ENCODE results near the gene RFX2. TPM values are rescaled to one million over a fixed set of nuclear protein-coding genes. Genes with fewer than 3 reads are reported as not detected.
A peak's percentile ranks its signal among the peaks of the same experiment; 100 is the strongest.

The RFX2 gene
- total RNA-seq, 1 experiment from 2014 or later, result 10.5 TPM

DNA sequence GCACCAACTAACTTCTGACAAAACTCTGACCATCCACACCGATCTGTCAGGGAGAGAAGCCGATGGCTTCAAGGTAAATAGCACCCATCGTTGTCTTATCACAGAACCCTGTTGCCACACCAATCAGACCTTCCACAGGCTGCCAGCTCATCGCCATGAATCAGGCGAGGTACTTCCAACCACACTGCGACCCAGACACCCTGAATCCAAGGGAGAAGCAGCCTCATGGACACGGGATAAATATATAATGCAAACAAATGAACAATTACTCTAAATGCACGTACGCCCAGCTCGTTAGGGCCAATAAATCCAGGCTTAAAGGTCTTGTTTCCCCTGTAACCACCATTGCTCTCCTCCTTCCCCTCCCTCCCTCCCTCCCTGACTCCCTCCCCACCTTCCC, 153.1 kb downstream of the RFX2 start:
- BruUV-seq (replicated peaks), result no TSS peak
- ATAC-seq (no peak), DNase-seq (no peak)
- H3K9ac ChIP-seq (ENCODE audit: low read length), result no peak overlapping the region
- H2AFZ ChIP-seq (ENCODE audit: low read length), result no peak overlapping the region
- peaks cover 100% of the 10 kb centered on the region for H3K79me2 ChIP-seq (ENCODE audit: low read length)
- peaks cover 6% of the 10 kb centered on the region for H3K4me1 ChIP-seq (ENCODE audit: insufficient read depth, low read length)
- ChIA-PET CTCF (interaction anchor here (1.0 kb wide), 1 partner anchor 11 kb away, joined by 4 read pairs; no protein-coding TSS in a partner anchor), POLR2A (ENCODE audit: unreplicated experiment) (no interaction called here)
- H3K9me3 ChIP-seq (ENCODE audit: low read length), result no peaks in the 10 kb centered on the region
- H3K36me3 ChIP-seq (ENCODE audit: low read depth, low read length), result peaks cover 3% of the 10 kb centered on the region; the same call in 1 of the 2 replicates
- no peak for TF ChIP-seq CTCF (conservative IDR thresholded peaks at IDR 0.05; ENCODE audit: low read depth, low read length)
- no peak for TF ChIP-seq EZH2 (IDR thresholded peaks at IDR 0.05; ENCODE audit: low read length, unreplicated experiment)
- no peak for TF ChIP-seq EZH2phosphoT487 (IDR thresholded peaks at IDR 0.05; ENCODE audit: borderline replicate concordance, low read length)
- no peaks in the 10 kb centered on the region for H3K27me3 ChIP-seq (ENCODE audit: low read length)
- no peaks in the 10 kb centered on the region for H3F3A ChIP-seq (ENCODE audit: low read length, unreplicated experiment)
- H3K9me2 ChIP-seq (replicated peaks; ENCODE audit: low read length), result no peaks in the 10 kb centered on the region
- no peak overlapping the region for H3K27ac ChIP-seq (ENCODE audit: low read length)
- peaks cover 84% of the 10 kb centered on the region for H4K20me1 ChIP-seq (ENCODE audit: low read length)
- H3K4me3 ChIP-seq (ENCODE audit: low read length), result no peak overlapping the region
- intact Hi-C loops (cut with micrococcal nuclease), result no loop called here
- H3K4me2 ChIP-seq (ENCODE audit: low read length), result no peak overlapping the region

DNA sequence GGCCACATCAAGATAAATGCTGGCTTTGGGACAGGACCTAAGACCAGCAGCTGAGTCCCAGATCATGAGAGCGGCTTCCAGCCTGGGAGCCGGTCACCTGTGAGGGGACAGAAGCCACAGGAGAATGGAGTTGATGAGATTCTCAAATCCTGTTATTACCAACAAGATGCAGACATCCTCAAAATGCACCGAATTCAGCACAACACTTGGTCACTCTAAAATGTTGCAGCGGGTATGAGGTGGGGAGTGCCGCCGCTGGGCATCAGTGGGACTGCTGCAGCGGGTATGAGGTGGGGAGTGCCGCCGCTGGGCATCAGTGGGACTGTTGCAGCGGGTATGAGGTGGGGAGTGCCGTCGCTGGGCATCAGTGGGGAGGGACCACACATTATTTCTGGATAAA, 153.6 kb downstream of the RFX2 start:
- no peak overlapping the region for H2AFZ ChIP-seq (ENCODE audit: low read length)
- TF ChIP-seq EZH2 (IDR thresholded peaks at IDR 0.05; ENCODE audit: low read length, unreplicated experiment), result no peak
- no peak for TF ChIP-seq EZH2phosphoT487 (IDR thresholded peaks at IDR 0.05; ENCODE audit: borderline replicate concordance, low read length)
- TF ChIP-seq CTCF (conservative IDR thresholded peaks at IDR 0.05; ENCODE audit: low read depth, low read length), result no peak
- DNase-seq (no peak), ATAC-seq (0 out of 2 replicates have a peak, but pooled peaks have one; percentile 18)
- peaks cover 84% of the 10 kb centered on the region for H4K20me1 ChIP-seq (ENCODE audit: low read length)
- peaks cover 2% of the 10 kb centered on the region; the same call in 1 of the 2 replicates for H3K4me1 ChIP-seq (ENCODE audit: insufficient read depth, low read length)
- no peaks in the 10 kb centered on the region for H3K27me3 ChIP-seq (ENCODE audit: low read length)
- no peak overlapping the region for H3K9ac ChIP-seq (ENCODE audit: low read length)
- CTCF ChIA-PET, result interaction anchor here (1.0 kb wide), 1 partner anchor 11 kb away, joined by 4 read pairs; no protein-coding TSS in a partner anchor
- POLR2A ChIA-PET (ENCODE audit: unreplicated experiment), result no interaction called here
- no peak overlapping the region for H3K4me2 ChIP-seq (ENCODE audit: low read length)
- intact Hi-C loops (cut with micrococcal nuclease), result no loop called here
- no peaks in the 10 kb centered on the region for H3F3A ChIP-seq (ENCODE audit: low read length, unreplicated experiment)
- BruUV-seq (replicated peaks), result no TSS peak
- no peak overlapping the region for H3K27ac ChIP-seq (ENCODE audit: low read length)
- H3K4me3 ChIP-seq (ENCODE audit: low read length), result no peak overlapping the region
- H3K79me2 ChIP-seq (ENCODE audit: low read length), result peaks cover 100% of the 10 kb centered on the region
- H3K9me3 ChIP-seq (ENCODE audit: low read length), result no peaks in the 10 kb centered on the region
- H3K36me3 ChIP-seq (ENCODE audit: low read depth, low read length), result peaks cover 6% of the 10 kb centered on the region; the same call in 1 of the 2 replicates
- no peaks in the 10 kb centered on the region for H3K9me2 ChIP-seq (replicated peaks; ENCODE audit: low read length)

GRCh38 chr19:5956323-5956722, 154.0 kb downstream of the RFX2 start:
- Histone ChIP-seq H3K9ac (ENCODE audit: low read length) (no peak overlapping the region), H2AFZ (ENCODE audit: low read length) (no peak overlapping the region), H3K27me3 (ENCODE audit: low read length) (no peaks in the 10 kb centered on the region), H3K9me3 (ENCODE audit: low read length) (no peaks in the 10 kb centered on the region), H3F3A (ENCODE audit: low read length, unreplicated experiment) (no peaks in the 10 kb centered on the region), H3K4me3 (ENCODE audit: low read length) (no peak overlapping the region), H3K27ac (ENCODE audit: low read length) (no peak overlapping the region), H4K20me1 (ENCODE audit: low read length) (peaks cover 85% of the 10 kb centered on the region), H3K4me2 (ENCODE audit: low read length) (no peak overlapping the region), H3K36me3 (ENCODE audit: low read depth, low read length) (peaks cover 6% of the 10 kb centered on the region; the same call in 1 of the 2 replicates), H3K4me1 (ENCODE audit: insufficient read depth, low read length) (no peaks in the 10 kb centered on the region), H3K9me2 (replicated peaks; ENCODE audit: low read length) (no peaks in the 10 kb centered on the region), H3K79me2 (ENCODE audit: low read length) (peaks cover 100% of the 10 kb centered on the region)
- no peak for DNase-seq
- TF ChIP-seq EZH2phosphoT487 (IDR thresholded peaks at IDR 0.05; ENCODE audit: borderline replicate concordance, low read length) (no peak), EZH2 (IDR thresholded peaks at IDR 0.05; ENCODE audit: low read length, unreplicated experiment) (no peak), CTCF (conservative IDR thresholded peaks at IDR 0.05; ENCODE audit: low read depth, low read length) (no peak)
- CTCF ChIA-PET, result interaction anchor here (1.0 kb wide), 1 partner anchor 12 kb away, joined by 4 read pairs; no protein-coding TSS in a partner anchor
- ATAC-seq, result no peak
- intact Hi-C loops (cut with micrococcal nuclease), result no loop called here
- no TSS peak for BruUV-seq (replicated peaks)
- POLR2A ChIA-PET (ENCODE audit: unreplicated experiment), result no interaction called here

Data from PC-3 (cell line).